ENCODE data around the gene PCGF6. TPM values are rescaled to one million over a fixed set of nuclear protein-coding genes. Genes with fewer than 3 reads are reported as not detected.
A peak's percentile ranks its signal among the peaks of the same experiment; 100 is the strongest.

The PCGF6 gene
- total RNA-seq, 1 donor from 2014 or later = 5.4 TPM

DNA sequence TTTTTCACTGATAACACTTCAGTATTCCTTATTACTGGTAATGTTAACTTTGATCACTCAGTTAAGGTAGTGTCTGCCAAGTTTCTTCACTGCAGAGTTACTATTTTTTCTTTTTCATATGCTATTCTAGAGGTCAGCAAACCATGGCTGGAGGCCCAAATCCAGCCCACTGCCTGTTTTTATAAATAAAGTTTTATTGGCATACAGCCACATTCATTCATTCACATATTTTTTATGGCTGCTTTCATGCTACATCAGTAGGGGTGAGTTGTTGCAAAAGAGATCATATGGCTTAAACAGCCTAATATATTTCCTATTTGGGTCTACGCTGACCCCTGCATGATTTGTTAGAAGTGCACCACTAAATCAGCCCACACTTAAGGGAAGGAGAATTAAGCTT is 94.3 kb downstream of the PCGF6 start:
- DNase-seq = no peak
- no peak overlapping the region for H3K4me3 ChIP-seq
- intact Hi-C loops (cut with micrococcal nuclease) = no loop called here
- H3K27ac ChIP-seq (replicated peaks) = no peak overlapping the region
- H3K4me1 ChIP-seq = no peaks in the 10 kb centered on the region
- H3K36me3 ChIP-seq = no peaks in the 10 kb centered on the region
- peaks cover 10% of the 10 kb centered on the region for H3K27me3 ChIP-seq (ENCODE audit: low read depth)
- TF ChIP-seq, protein P1, sequence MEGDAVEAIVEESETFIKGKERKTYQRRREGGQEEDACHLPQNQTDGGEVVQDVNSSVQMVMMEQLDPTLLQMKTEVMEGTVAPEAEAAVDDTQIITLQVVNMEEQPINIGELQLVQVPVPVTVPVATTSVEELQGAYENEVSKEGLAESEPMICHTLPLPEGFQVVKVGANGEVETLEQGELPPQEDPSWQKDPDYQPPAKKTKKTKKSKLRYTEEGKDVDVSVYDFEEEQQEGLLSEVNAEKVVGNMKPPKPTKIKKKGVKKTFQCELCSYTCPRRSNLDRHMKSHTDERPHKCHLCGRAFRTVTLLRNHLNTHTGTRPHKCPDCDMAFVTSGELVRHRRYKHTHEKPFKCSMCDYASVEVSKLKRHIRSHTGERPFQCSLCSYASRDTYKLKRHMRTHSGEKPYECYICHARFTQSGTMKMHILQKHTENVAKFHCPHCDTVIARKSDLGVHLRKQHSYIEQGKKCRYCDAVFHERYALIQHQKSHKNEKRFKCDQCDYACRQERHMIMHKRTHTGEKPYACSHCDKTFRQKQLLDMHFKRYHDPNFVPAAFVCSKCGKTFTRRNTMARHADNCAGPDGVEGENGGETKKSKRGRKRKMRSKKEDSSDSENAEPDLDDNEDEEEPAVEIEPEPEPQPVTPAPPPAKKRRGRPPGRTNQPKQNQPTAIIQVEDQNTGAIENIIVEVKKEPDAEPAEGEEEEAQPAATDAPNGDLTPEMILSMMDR (IDR thresholded peaks at IDR 0.05; ENCODE audit: borderline replicate concordance) = no peak
- no peaks in the 10 kb centered on the region for H3K9me3 ChIP-seq (replicated peaks)

DNA sequence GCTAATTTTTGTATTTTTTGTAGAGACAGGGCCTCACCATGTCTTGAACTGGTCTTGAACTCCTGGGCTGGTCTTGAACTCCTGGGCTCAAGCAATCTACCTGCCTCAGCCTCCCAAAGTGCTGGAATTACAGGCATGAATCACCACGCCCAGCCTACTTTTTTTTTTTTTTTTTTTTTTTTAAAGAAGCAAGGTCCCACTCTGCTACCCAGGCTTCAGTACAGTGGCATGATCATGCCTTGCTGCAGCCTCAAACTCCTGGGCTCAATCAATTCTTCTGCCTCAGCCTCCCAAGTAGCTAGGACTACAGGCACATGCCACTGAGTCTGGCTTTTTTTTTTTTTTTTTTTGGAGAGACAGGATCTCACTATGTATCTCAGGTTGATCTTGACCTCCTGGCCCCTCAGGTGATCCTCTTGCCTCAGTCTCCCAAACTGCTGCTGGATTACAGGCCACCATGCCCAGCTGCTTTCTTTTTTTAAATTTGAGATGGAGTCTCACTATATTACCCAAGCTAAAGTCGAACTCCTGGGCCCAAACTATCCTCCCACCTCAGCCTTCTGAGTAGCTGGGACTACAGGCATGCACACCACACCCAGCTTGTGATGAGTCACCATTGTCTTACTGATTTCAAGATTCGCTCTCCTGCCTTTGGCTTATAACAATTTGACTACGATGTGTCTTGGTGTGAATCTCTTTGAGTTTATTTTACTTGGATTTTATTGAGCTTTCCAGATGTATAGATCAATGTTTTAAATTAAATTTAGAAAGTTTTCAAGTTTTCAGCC is 96.2 kb downstream of the PCGF6 start:
- DNase-seq = no peak
- Histone ChIP-seq H3K27ac (replicated peaks) (no peak overlapping the region), H3K4me1 (no peaks in the 10 kb centered on the region), H3K4me3 (no peak overlapping the region), H3K9me3 (replicated peaks) (no peaks in the 10 kb centered on the region), H3K36me3 (no peaks in the 10 kb centered on the region), H3K27me3 (ENCODE audit: low read depth) (no peaks in the 10 kb centered on the region)
- intact Hi-C loops (cut with micrococcal nuclease) = no loop called here
- TF ChIP-seq, protein P1 (IDR thresholded peaks at IDR 0.05; ENCODE audit: borderline replicate concordance) = no peak

DNA sequence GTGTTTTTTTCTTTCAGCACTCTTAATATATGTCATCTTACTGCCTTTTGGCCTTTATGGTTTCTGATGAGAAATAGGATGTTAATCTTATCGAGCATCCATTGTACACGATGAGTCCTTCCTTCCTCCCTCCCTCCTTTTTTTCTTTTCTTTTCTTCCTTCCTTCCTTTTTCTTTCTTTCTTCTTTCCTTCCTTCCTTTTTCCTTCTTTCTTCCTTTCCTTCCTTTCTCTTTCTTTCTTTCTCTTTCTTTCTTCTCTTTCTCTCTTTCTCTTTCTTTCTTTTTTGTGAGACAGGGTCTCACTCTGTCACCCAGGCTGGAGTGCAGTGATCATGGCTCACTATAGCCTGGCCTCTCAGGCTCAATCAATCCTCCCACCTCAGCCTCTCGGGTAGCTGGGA is 96.8 kb downstream of the PCGF6 start:
- Histone ChIP-seq H3K36me3 (no peaks in the 10 kb centered on the region), H3K9me3 (replicated peaks) (no peaks in the 10 kb centered on the region), H3K4me3 (no peak overlapping the region), H3K27ac (replicated peaks) (no peak overlapping the region), H3K4me1 (no peaks in the 10 kb centered on the region), H3K27me3 (ENCODE audit: low read depth) (no peaks in the 10 kb centered on the region)
- intact Hi-C loops (cut with micrococcal nuclease) = no loop called here
- DNase-seq = no peak
- TF ChIP-seq, protein P1 (IDR thresholded peaks at IDR 0.05; ENCODE audit: borderline replicate concordance) = no peak

Small RNAs within 50 kb of the gene (microRNA-seq; reads per million reads assigned to microRNA genes)
- gene MIR1307 = 849 reads per million, percentile 83 among the genes with 10 or more reads in this experiment

Other genes with a start within 250 kb of the PCGF6 start
- 55.0 TPM for gene NT5C2, start 157.9 kb downstream of the PCGF6 start, total RNA-seq
- not detected for gene RPEL1, start 105.3 kb downstream of the PCGF6 start, total RNA-seq
- gene INA, start 74.0 kb downstream of the PCGF6 start, total RNA-seq = not detected
- 2.4 TPM for gene TAF5, start 16.8 kb upstream of the PCGF6 start, total RNA-seq
- gene ATP5MK, start 45.3 kb upstream of the PCGF6 start, total RNA-seq = 1,231 TPM
- gene PDCD11, start 45.5 kb upstream of the PCGF6 start, total RNA-seq = 11.2 TPM
- 11.3 TPM for gene CALHM2, start 101.2 kb upstream of the PCGF6 start, total RNA-seq
- not detected for gene CALHM1, start 107.8 kb upstream of the PCGF6 start, total RNA-seq
- gene CALHM3, start 128.1 kb upstream of the PCGF6 start, total RNA-seq = not detected
- gene NEURL1, start 142.6 kb upstream of the PCGF6 start, total RNA-seq = 0.14 TPM

Data from left ventricle myocardium inferior (tissue), 1 donor.